Measurements from ENCODE around the gene APLN.

The APLN gene

GRCh38 chrX:129597905-129598304 is 56.9 kb downstream of the APLN start:
- no peak overlapping the region for H3K4me3 ChIP-seq (ENCODE audit: low read depth, low read length)
- no peak for TF ChIP-seq CTCF (IDR thresholded peaks at IDR 0.05; ENCODE audit: borderline replicate concordance, insufficient read depth, low read depth, low read length)

GRCh38 chrX:129596077-129596476 is 58.7 kb downstream of the APLN start:
- no peak for TF ChIP-seq CTCF (IDR thresholded peaks at IDR 0.05; ENCODE audit: borderline replicate concordance, insufficient read depth, low read depth, low read length)
- no peak overlapping the region for H3K4me3 ChIP-seq (ENCODE audit: low read depth, low read length)

All from GM12875 (cell line).